HG03095 (cell line): ENCODE measurements around the gene CPZ.

Source experiments
- ATAC-seq: cut with Tn5 transposase; IDR thresholded peaks from one replicate; pipeline ENCODE4 v1.9.1; 2021; ENCODE audit warnings: moderate library complexity; ENCODE audit not compliant: unreplicated experiment

Gene CPZ

DNA sequence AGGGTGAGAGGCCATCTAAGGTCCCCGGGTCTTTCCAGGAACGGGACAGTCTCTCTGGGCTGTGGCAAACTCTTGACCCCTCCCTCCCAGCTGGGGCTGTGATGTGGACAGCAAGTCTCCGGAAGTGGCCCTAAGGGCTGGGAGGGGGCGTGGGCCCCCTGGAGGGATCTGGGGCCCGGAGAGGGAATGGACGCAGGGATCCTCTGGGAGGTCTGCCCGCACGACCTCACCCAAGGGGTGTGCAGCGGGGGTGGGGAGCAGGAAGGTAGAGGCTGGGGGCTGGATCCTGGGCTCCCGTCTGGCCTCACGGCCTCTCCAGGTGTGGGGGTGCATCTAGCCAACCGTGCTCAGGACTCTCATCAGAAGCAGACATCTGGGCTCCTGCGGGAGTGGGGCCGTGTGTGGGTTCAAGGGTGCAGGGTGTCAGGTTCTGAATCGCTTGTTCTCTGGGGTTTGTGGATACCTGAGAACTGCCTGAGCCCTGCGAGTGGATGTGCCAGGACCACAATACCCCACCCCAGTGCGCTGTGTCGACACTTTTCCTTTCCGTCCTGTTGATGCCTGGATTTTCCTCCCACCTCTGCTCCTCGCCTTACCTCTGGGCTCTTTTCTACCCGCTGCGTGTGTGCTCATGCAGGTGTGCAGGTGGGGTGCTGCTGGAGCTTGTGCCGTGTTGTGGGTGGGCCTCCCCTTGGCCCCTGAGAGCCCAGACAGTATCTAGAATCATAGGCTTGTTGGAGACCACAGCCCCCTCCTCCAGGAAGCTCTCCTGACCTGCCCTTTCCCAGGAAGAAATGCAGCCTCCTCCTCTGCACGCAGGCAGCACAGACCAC lies 915 bp downstream of the CPZ start:
- no peak for ATAC-seq

DNA sequence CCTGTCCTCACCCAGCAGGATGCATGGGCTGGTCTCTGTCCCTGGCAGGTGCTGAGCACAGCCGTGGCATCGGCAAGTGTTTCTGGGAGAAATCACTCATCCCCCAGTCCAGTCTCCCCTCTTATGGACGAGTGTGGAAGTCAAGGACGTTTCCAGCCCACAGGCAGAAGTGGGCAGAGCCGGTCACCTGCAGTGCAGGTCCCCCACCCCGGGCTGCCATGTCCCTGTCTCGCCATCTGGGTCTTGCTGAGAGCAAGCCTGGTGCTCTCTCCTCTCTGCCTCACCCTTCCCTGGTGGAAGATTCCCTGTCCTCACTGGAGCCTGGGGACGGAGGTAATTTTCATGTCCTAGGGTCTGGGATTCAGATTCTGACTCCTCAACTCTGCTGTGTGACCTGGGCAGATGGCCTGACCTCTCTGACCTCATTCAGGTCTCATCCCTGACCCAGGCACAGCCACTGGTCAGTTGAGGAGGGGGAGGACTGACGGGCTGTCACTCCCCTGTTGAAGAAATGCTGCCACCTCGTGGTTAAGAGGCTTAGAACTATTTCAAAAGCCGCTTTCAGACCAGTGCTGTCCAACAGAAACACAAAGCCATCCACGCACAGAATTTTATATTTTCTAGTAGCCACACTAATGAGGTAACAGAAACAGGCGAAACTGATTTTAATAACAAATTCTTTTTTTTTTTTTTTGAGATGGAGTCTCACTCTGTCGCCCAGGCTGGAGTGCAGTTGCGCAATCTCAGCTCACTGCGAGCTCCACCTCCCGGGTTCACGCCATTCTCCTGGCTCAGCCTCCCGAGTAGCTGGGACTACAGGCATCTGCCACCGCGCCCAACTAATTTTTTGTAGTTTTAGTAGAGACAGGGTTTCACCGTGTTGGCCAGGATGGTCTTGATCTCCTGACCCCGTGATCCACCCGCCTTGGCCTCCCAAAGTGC lies 1.8 kb downstream of the CPZ start:
- no peak for ATAC-seq

DNA sequence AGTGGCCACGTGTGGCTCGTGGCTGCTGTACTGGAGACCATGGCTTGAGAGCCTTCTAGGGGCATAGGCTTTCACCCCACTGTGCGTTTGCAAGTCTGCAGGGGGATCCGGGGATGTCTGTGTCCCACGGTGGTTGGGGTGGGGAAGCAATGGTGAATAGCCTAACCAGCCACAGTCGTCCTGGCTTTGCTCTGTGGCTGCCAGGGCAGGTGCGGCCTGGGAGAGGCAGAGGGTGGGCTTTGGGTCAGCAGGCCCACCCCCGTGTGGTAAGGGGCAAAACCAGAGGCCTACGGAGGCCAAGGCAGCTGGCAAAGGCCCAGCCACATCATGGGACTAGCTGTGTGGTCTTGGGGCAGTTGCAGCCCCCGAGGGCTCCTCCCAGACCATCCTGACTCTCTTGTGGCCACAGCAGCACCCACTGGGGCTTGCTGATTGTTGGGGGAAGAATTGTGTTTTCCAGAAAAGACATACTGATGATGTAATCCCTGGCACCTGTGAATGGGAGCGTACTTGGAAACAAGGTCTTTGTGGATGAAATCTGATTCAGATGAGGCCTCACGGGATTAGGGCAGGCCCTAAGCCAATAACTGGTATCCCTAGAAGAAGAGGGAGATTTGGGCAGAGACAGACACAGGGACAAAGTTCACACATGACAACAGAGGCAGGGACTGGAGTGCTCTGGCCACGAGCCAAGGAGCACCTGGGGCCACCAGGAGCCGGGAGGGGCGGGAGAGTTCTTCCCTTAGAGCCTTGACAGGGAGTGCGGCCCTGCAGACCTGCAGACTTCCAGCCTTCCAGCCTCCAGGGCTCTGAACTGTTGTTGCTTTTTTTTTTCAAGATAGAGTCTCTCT lies 2.9 kb downstream of the CPZ start:
- ATAC-seq = no peak

DNA sequence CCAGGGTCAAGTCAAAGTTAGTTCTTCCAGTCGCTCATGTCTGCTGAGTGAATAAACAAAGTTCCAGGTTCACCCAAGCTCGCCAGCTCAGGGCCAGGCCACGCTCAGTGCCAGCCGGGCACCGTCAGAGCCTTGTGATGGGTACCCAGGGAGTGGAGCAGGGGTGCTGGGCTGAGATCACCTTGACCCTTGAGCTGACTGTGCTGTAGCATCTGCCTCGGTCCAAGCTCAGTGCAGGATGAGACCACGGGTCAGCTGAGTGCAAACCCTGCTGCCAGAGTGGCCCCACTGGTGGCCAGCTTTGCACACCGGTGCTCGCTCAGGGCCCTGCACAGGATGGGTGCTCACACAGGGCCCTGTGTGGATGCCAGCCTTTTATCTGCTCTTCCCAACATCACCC lies 4.3 kb downstream of the CPZ start:
- no peak for ATAC-seq

DNA sequence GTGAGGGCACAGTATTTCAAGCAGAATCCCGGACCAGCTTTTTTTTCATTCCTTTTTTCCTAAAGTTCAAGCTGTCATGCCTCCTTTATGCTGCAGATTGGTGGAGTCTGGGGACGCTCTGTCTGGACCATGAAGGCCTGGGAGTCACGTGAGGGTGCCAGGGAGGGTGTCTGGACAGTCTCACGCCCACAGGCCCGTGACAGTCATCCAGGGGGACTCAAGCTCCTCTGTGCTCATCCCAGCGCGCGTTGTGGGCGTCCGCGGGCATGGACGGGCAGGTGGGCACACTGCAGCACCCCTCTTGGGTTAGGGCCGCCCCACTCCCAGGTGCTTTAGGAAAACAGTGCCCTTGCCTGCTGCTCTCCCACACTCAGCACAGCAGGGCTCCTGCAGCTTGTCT lies 4.8 kb downstream of the CPZ start:
- ATAC-seq = no peak

DNA sequence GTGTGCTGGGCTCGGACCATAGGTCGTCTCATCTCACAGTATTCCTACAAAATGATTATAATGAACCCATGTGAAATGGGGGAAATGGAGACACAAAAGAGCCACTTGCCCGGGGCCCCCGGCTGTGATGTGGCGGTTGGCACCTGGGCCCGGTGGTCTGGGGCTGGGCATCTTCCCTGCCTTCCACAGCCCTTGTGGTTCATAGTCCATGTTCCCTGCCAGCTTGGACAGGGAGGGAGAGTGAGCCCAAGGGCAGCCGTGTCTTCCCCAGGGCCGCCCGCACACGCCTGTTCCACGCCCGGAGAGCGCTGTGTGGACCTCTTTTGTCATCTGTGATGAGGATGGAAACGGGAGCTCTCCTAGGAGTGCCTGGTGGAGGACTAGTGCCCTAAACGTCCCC lies 5.2 kb downstream of the CPZ start:
- no peak for ATAC-seq

DNA sequence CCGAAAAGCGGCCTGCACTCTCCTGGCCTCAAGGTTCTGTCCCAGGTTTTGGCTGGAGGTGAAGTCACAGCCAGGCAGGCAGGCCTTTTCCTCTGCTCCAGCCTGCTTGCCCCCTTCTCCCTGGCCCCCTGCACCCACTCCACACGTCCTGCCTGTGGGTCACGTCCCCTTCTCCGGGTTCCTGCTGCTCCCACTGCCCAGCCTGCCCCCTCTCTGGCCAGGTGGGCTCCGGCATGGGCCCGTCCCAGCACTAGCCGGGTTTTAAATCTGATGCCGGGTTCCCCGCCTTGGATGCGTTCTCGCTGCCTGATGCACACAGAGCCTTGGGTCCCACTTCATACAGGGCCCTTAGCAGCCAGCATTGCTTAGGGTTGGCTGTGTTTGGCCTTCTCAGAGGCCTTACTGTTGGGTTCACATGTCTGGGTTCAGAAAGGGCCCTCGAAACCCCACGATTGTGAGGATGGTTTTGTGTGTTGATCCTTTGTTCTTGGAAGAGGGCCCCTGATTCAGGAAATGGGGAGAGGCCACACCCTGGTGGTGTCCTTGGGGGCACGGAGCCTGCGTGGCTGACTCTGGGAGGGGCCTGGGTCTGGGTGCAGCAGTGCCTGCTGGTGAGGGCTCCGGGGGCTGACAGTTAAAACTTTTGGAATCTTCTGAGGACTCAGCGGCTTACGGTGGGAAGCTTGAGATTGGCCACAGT lies 6.0 kb downstream of the CPZ start:
- ATAC-seq = no peak

DNA sequence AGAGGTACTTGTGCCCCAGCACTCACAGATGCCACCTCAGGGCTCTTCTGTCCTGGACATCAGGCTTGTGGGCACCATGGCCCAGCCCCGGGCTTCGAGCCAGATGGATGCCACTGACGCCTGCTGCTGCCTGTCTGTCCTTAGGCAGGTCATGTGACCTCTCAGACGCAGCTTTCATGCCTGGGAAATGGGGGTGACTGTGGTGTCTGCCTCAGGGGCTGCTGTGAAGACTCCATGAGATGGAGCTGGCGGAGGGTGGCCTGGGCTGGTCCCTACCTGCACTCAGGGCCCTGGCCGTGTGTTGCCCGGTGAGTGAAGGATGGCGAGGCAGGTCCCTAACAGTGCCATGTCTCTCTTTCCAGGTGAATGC lies 6.5 kb downstream of the CPZ start:
- ATAC-seq = no peak

DNA sequence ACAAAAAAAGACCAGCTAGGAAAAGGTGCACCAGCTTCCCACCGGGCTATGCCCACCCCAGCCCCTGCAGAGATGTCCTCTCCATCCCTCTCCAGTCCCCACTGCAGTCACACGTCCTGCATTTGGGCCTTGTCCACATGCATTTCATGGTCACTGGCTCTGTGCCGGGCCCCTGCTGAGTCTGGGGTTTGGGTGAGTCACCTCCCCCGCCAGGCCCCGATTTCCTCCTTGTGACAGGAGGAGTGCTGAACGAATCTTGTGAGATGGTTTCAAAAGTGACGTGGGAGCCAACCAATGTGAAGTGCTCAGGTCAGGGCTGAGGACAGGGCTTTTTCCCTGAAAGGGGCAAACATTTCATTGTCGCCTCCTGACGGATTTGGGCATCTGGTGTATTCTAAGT lies 7.1 kb downstream of the CPZ start:
- ATAC-seq = no peak

DNA sequence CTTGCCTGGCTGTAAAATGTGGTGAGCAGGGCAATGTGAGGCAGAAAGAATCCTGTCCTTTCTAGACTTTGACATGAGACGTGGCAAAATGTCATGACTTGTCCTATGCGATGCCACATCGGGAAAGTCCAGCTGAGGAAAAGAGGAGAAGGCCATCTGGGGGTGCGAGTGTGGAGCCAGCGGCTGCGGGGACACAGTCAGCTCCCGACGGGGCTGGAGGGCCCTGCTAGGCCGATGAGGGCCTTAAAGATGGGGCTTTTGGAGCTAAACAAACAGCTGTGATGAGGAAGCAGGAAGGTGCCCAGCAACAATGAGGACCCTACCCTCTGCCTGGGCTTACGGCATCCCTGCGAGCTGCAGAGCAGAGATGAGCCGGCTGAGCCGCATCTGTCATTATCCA lies 7.7 kb downstream of the CPZ start:
- ATAC-seq = no peak

DNA sequence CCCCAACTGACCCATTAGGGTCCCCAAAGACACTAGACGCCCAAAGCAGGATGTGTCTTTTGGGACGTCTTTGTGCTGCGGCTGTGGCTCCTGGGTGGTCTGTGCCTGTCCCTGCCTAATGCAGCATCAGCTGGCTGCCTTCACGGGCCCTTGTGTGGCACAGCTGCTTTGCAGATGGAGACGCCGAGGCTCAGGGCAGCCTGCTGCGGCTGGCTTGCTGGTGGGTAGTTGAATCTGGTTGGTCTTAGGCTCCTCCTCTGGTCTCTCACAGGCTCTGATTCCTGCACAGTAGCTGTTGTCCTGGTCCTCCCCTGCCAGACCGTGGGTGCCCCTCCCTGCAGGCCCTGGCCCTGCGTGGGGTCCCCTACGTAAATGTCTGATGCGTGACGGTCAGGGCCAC lies 8.1 kb downstream of the CPZ start:
- no peak for ATAC-seq

DNA sequence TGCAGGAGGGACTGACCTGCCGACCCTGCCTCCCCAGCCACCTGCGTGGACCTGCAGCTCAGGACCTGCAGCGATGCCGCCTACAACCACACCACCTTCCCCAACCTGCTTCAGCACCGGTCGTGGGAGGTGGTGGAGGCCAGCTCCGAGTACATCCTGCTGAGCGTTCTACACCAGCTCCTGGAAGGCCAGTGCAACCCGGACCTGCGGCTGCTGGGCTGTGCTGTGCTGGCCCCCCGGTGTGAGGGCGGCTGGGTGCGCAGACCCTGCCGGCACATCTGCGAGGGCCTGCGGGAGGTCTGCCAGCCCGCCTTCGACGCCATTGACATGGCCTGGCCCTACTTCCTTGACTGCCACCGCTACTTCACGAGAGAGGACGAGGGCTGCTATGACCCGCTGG lies 8.5 kb downstream of the CPZ start:
- ATAC-seq = no peak

DNA sequence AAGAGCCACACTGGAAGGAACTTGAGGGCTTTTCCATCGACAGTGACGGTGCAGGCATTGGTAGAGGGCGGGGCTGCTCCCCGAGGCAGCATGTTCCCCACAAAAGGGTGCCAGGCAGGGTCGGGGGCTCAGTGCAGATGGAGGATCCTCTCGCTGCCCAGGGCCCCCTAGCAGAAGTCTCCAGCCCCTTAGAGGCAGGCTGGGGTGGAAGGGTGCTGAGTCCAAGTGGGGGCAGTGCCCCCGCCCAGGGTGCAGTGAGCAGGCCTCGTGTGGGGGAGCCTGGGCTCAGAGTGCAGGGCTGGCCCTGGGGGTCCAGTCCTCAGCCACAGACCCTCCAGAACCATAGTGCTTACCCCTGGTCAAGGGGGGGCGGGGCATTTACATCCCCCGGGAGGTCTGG lies 9.0 kb downstream of the CPZ start:
- no peak for ATAC-seq

DNA sequence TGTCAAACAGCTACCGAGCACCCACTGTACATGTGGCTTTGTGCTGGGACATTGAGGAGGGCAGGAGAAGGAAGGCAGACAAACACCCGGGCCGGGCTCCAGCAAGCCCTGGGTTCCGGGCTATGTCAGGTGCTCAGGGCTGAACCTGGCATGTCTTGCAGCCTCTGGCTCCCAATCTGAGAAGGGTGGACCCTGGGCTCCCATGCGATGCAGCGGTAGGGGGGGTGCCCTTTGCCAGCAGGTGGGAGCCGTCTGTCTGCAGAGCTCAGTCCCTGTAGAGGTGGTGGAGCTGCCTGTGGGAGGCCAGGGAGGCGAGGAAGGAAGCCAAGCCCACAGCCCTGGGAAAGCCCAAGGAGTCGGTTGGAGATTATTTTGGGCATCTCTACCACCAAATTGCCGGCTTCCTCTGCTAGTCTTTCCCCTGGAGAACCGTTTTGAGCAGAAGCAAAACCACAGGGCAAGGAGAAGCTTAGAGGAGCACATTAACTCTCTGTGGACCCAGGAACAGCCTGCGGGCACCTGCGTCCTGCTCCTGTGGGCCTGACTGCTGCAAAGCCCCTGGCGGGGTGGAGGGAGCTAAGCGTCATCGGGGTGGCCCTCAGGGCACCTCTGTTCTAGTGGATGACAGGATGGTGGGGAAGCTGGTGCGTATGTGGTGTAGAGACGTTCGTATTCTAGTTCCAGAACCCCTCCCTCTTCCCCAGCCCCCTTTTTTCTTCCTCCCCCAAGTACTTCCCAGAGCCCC lies 10.3 kb downstream of the CPZ start:
- no peak for ATAC-seq

DNA sequence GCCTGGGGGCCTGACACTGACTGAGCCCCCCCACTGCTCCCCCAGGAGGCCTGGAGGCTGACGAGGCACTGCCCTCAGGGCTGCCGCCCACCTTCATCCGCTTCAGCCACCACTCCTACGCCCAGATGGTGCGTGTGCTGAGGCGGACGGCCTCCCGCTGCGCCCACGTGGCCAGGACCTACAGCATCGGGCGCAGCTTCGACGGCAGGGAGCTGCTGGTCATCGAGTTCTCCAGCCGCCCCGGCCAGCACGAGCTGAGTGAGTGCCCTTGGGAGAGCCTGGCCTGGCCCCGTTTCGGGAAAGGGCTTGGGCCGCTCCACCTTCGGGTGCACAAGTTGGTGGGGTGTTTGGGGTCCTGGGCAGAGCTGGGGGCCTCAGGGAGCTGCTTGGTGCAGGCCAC lies 11.4 kb downstream of the CPZ start:
- no peak for ATAC-seq

DNA sequence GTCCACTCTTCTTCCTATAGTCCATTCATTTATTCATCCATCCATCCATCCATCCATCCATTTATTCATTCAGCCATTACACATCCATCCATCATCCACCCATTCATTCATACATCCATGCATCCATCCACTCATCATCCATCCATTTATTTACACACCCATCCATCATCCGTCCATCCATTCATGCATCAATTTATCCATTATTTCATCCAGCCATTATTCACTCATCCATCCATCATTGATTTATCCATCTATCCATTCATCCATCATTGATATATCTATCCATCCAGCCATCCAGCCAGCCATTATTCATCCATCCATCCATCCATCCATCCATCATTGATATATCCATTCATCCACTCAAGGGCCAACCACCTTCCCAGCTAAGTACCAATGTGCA lies 12.7 kb downstream of the CPZ start:
- no peak for ATAC-seq

DNA sequence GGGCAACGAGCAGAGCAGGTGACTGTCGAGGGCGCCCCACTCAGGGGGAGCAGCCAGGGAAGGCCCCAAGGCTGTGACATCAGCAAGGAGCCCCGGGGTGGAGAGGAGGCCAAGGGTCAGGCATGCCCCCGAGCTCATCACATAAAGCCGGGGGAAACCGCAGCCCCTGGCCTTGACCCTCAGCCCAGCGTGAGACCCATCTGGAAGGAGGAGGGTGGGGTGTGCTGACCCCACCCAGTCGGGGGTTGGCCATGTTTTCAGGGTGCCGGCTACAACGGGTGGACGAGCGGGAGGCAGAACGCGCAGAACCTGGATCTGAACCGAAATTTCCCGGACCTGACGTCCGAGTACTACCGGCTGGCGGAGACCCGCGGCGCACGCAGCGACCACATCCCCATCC lies 13.9 kb downstream of the CPZ start:
- no peak for ATAC-seq

DNA sequence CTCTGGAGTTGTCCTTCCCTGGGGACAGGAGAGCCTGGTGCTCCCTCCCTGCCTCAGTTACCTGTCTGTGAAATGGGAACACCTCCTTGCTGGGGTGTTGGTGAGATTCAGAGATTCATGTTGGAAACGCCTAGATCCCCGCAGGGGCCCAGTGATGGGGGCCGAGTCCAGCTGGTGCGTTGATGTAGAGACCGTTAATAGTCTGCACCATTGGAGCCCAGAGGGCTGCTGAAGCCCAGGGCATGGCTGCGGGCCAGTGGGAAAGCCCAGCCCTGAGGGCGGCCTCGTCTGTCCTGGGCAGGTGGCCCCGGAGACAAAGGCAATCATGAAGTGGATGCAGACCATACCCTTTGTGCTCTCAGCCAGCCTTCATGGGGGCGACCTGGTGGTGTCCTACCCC lies 14.4 kb downstream of the CPZ start:
- no peak for ATAC-seq

DNA sequence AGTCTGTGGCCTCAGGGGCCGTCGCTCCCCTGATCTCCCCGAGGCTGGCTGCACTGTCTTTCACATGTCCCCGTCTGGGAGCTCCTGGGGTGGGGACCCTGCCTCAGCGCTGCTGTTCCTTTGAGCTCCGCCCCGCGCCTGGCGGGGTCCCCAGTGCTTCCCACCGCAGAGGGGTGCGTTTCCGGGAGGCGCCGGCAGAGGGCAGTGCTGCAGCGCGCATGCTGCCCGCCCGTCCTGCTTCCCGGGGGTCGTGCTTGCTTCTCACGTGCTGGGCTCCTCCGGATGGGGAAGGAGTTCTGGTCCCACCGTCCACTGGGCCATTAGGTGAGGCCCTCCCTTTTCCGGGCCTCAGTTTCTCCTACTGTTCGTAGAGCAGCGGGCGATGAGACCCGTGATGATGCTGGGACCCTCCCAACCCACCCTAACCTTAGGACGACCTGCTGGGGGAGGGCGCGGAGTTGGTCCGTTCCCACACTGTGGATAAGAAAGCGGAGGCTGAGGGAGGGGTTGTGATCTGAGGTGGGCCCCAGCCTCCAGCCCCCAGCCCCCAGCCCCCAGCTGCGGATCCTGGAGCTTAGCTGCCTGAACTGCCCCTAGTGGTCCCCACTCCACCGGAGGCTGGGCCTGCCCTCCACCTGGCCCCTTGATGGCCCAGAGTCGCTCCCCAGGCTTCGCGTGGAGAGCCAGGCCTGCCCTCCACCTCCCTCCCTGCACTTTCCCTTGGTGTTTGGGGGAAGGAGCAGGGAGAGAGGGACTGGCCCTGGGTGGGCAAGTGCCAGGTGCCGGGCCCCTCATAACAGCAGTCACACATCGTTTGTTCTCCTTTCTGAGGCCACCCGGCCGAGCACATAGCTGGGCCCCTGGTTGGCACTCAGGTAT lies 15.3 kb downstream of the CPZ start:
- ATAC-seq = no peak
